GM19328 (cell line): ENCODE measurements around the gene ARL5B.
A peak's percentile ranks its signal among the peaks of the same experiment; 100 is the strongest.
"Not testable (repeated sequence)": the region's sequence is repeated elsewhere in the genome, so short reads cannot be mapped to it uniquely, and the experiment has no call there.

Source experiments
- ATAC-seq: cut with Tn5 transposase; IDR thresholded peaks from one replicate; pipeline ENCODE4 v1.9.1; 2021; ENCODE audit warnings: mild to moderate bottlenecking, moderate library complexity; ENCODE audit not compliant: unreplicated experiment

ARL5B gene

DNA sequence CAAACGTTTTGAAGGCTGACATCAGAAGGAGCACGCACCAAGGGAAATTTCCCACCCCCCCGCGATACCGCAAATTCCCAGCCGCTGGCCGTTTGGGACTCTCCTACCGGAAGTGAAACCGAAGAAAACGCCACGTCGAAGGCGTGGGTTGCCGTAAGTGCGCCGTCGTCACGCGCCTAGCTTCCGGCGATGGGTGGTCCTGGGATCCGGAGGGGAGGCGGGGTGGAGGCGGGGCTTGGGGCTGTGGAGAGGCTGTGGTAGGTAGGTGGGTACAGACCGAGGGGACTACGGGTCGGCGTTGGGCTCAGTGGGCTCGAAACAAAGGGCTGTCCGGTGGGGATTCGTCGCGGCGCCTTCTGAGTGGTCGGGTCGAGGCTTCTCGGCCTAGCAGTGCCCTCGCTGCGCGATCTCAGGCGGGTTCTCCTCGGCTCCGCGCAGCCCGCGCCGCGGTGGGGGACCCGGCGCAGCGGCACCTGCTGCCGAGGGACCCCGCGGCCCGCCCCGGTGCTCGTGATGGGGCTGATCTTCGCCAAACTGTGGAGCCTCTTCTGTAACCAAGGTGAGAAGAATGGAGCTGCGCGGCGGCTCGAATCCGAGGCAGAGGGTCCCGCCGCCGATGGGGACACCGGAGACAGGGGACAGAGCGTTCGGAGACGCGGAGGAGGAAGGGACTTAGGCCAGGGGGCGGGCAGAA is at the start of gene ARL5B:
ARL5B (plus strand) TSS at position 307 of the 694 bp plus-strand sequence; CDS start at position 514, 207 bp downstream.
- peak; percentile 93 for ATAC-seq

- no peak for ATAC-seq
Measured at GRCh38 chr10:18610517-18610916, 48.7 kb upstream of the ARL5B start.

- ATAC-seq, result no peak
Measured at GRCh38 chr10:18611168-18611567, 48.1 kb upstream of the ARL5B start.

GRCh38 chr10:18615618-18616017 is 43.6 kb upstream of the ARL5B start:
- no peak for ATAC-seq

- ATAC-seq, result no peak
Measured at GRCh38 chr10:18616337-18616736, 42.9 kb upstream of the ARL5B start.

DNA sequence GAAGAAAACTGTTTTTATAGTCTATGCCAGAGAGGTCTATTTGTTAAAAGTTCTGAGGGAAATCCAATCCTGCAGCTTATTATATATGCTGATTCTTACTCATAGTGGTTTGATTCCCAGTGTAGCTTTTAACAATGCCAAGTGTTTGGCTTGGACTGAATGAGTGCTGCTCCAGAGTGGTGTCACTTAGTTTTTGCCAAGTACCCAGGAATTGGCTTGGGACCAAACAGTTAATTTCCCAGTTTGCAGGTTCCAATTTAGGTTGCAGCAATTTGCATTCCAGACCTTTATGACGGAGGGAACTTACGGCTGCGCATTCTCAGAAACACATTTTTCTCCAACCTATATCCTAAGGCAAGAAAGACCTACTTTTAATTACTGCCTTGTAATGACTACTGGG is 40.2 kb upstream of the ARL5B start:
- no peak for ATAC-seq

DNA sequence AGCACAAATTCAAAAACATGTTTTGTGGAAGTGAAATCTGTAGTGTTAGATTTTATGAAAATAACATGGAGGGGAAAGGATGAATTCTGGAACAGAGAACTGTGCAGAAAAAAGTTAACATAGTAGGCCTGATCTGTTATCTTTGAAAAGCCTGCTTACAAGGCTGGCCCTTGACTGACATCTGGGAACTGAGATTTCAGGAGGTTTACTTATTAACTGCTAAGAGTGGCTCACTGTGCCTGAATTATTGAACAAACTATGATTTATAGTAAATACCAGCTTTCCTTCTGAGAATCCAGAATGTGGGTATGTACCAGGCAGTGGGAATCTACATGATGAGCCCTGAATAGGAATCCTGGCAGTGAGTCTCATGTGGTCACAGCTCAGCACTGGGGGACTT is 38.4 kb upstream of the ARL5B start:
- ATAC-seq, result no peak

DNA sequence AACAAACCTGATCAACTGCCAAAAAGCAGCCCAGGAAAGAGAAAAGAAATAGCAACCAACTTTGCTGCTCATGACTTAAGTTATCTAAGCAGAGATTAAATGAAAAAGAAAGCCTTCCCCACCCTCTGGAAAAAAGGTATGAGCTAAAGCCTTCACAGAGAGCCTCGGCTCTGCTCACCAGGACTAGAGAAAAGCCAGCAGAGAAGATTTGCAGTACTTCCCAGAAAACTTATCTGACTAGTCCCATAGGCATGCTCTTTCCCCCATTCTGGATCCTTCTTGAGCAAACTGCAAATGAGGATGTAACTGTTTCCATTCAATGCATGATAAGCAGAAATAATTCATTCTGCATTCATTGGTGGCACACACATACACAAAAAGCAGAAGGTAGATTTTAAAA is 35.6 kb upstream of the ARL5B start:
- ATAC-seq, result not testable (repeated sequence)

- no peak for ATAC-seq
Measured at GRCh38 chr10:18625886-18626285, 33.3 kb upstream of the ARL5B start.

DNA sequence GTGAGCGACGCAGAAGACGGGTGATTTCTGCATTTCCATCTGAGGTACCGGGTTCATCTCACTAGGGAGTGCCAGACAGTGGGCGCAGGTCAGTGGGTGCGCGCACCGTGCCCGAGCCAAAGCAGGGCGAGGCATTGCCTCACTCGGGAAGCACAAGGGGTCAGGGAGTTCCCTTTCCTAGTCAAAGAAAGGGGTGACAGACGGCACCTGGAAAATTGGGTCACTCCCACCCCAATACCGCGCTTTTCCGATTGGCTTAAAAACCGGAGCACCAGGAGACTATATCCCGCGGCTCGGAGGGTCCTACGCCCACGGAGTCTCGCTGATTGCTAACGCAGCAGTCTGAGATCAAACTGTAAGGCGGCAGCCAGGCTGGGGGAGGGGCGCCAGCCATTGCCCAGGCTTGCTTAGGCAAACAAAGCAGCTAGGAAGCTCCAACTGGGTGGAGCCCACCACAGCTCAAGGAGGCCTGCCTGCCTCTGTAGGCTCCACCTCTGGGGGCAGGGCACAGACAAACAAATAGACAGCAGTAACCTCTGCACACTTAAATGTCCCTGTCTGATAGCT is 31.7 kb upstream of the ARL5B start:
- not testable (repeated sequence) for ATAC-seq

- ATAC-seq, result not testable (repeated sequence)
Measured at GRCh38 chr10:18632500-18632899, 26.7 kb upstream of the ARL5B start.

DNA sequence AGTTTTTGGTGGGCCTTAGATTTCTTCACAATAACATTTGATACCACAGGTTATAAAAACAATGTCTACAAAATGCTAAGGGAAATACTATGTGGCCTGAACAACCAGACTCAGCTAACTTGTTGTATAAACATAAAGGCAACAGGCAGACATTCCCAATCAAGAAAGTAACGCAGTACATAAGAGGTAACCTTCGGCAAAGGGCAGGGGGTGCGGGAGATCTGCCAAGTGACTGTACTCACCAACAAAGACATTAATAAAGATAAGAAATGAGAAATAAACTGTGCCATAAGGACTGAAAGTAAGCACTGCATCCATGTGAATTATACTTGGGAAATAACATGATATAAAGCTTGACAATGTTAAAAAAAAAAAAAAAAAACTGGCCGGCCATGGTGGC is 23.2 kb upstream of the ARL5B start:
- ATAC-seq, result no peak

GRCh38 chr10:18637400-18637799 is 21.8 kb upstream of the ARL5B start:
- ATAC-seq, result not testable (repeated sequence)

DNA sequence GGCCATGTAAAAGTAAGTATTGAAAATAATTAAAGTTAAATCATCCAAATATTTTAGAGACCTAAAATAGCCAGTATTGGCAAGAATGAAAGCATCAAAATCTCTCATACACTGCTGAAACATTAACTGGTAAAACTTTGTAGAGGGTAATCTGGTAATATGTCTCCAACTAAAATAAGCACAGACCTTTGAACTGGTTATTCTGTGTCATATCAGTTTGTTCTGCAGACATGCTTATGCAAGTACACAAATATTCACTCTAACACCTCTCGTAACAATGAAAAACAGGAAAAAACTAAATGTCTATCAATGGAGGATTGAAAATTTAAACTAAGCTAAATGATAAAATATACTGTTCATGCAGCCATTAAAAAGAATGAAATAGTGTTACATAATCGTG is 19.5 kb upstream of the ARL5B start:
- ATAC-seq, result not testable (repeated sequence)

- ATAC-seq, result no peak
Measured at GRCh38 chr10:18647151-18647550, 12.1 kb upstream of the ARL5B start.

DNA sequence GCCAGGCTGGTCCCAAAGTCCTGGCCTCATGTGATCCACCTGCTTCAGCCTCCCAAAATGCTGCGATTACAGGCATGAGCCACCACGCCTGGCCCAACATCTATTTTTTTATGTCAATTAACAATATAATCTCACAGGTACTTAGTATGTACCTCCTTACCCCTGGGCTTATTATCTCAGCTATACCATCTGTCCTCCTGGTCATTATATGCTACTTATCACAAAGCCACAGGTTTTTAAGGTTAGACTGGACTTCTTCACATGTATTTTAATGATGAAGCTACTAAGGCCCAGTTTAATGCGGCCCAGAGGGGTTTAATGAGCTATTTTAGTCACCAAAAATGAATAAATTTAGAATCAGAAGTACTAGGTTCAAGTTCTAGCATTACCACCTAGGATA is 11.3 kb upstream of the ARL5B start:
- ATAC-seq, result no peak

- no peak for ATAC-seq
Measured at GRCh38 chr10:18649364-18649959, 9.8 kb upstream of the ARL5B start.

DNA sequence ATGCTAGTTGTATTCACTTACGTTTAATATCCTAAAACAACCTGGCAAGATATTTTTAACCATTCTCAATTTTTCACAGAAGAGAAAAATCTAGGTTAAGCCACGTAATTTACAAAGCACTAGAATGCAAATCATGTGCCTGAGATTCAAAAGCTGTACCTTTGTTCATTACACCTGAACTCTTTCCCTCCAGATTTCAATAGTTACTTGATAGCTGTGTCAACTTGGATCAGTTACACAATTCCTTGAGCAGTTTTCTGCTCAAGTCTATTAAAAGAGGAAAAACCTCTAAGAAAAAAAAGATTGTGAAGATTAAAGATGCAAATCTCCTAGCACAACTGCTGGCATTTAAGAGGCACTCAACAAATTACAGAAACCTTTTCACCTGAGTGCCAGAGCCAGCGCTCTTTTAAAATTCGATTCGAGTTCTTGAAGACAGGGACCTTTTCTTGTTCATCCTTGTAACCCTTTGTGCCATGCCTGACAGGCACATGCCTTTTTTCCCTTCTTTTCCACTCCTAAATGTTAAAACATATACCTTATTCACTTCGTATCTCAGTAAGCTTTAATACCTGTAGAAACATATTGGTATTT is 8.7 kb upstream of the ARL5B start:
- ATAC-seq, result no peak

GRCh38 chr10:18651324-18652007 is 7.8 kb upstream of the ARL5B start, which contains the start of gene NSUN6:
TSS of gene NSUN6 (minus strand) at chr10:18651587. CDS start at chr10:18651203, 384 bp downstream.
- peak; percentile 99 for ATAC-seq

GRCh38 chr10:18653112-18653511 is 6.1 kb upstream of the ARL5B start:
- no peak for ATAC-seq

DNA sequence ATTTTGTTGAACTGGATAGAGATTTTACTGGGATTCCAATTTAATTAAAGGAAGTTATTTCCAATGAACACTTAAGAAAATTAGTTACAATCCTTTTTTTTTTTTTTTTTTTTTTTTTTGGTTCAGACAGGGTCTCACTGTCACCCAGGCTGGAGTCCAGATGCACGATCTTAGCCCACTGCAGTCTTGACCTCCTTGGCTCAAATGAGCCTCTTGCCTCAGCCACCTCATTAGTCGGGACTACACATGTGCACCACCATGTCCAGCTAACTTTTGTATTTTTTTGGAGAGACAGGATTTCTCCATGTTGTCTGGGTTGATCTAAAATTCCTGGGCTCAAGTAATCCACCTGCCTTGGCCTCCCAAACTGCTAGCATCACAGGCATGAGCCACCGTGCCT is 2.5 kb upstream of the ARL5B start:
- no peak for ATAC-seq
